ENCODE data around the gene ADORA3. TPM values are rescaled to one million over a fixed set of nuclear protein-coding genes. Genes with fewer than 3 reads are reported as not detected.

Gene ADORA3
- total RNA-seq, 2 donors from 2014 or later, result 2.0 to 11.3 TPM

- no peak for DNase-seq (ENCODE audit: low spot score)
- H3K27me3 ChIP-seq, result no peaks in the 10 kb centered on the region
- H3K27ac ChIP-seq, result no peak overlapping the region
- no peaks in the 10 kb centered on the region for H3K36me3 ChIP-seq
- no peaks in the 10 kb centered on the region for H3K9me3 ChIP-seq
- no peak overlapping the region for H3K4me3 ChIP-seq
- TF ChIP-seq CTCF (IDR thresholded peaks at IDR 0.05), result no peak
- H3K4me1 ChIP-seq, result peaks cover 0 to 88% of the 10 kb centered on the region in 2 donors
Measured at GRCh38 chr1:111512132-111512889, 8.9 kb upstream of the ADORA3 start.

GRCh38 chr1:111511370-111511769 is 7.9 kb upstream of the ADORA3 start:
- no peaks in the 10 kb centered on the region for H3K27me3 ChIP-seq
- DNase-seq (ENCODE audit: low spot score), result no peak
- peaks cover 0 to 83% of the 10 kb centered on the region in 2 donors for H3K4me1 ChIP-seq
- H3K4me3 ChIP-seq, result no peak overlapping the region
- TF ChIP-seq CTCF (IDR thresholded peaks at IDR 0.05), result no peak
- H3K36me3 ChIP-seq, result no peaks in the 10 kb centered on the region
- no peak overlapping the region for H3K27ac ChIP-seq
- H3K9me3 ChIP-seq, result no peaks in the 10 kb centered on the region

GRCh38 chr1:111509997-111510375 is 6.6 kb upstream of the ADORA3 start:
- H3K4me1 ChIP-seq, result peaks cover 0 to 69% of the 10 kb centered on the region in 2 donors
- no peak overlapping the region for H3K4me3 ChIP-seq
- no peaks in the 10 kb centered on the region for H3K27me3 ChIP-seq
- DNase-seq (ENCODE audit: low spot score), result no peak
- no peak for TF ChIP-seq CTCF (IDR thresholded peaks at IDR 0.05)
- peak overlapping the region; percentile 11 to 12 for H3K27ac ChIP-seq
- H3K36me3 ChIP-seq, result no peaks in the 10 kb centered on the region
- no peaks in the 10 kb centered on the region for H3K9me3 ChIP-seq

GRCh38 chr1:111507411-111508201 is 4.2 kb upstream of the ADORA3 start:
- no peaks in the 10 kb centered on the region for H3K9me3 ChIP-seq
- no peak for TF ChIP-seq CTCF (IDR thresholded peaks at IDR 0.05)
- peaks cover 0 to 46% of the 10 kb centered on the region in 2 donors for H3K4me1 ChIP-seq
- H3K27ac ChIP-seq, result peak overlapping the region; percentile 86 to 92
- H3K27me3 ChIP-seq, result no peaks in the 10 kb centered on the region
- peak overlapping the region; percentile 9 to 41 for H3K4me3 ChIP-seq
- peak; percentile 84 for DNase-seq (ENCODE audit: low spot score)
- no peaks in the 10 kb centered on the region for H3K36me3 ChIP-seq

- peaks cover 0 to 43% of the 10 kb centered on the region in 2 donors for H3K4me1 ChIP-seq
- peak overlapping the region; percentile 19 to 53 for H3K27ac ChIP-seq
- no peaks in the 10 kb centered on the region for H3K9me3 ChIP-seq
- TF ChIP-seq CTCF (IDR thresholded peaks at IDR 0.05), result no peak
- no peaks in the 10 kb centered on the region for H3K36me3 ChIP-seq
- H3K27me3 ChIP-seq, result no peaks in the 10 kb centered on the region
- no peak for DNase-seq (ENCODE audit: low spot score)
- no peak overlapping the region for H3K4me3 ChIP-seq
Measured at GRCh38 chr1:111506561-111506960, 3.1 kb upstream of the ADORA3 start.
